Stimulated activated CD8-positive, alpha-beta memory T cell treated with anti-CD3 and anti-CD28 coated beads, Interleukin-7, amount 100 ng/mL, for 1 hour (primary cell): ENCODE measurements around the gene GRK5.
"Not testable (repeated sequence)": the region's sequence is repeated elsewhere in the genome, so short reads cannot be mapped to it uniquely, and the experiment has no call there.

Experiments used
- DNase-seq, 2 donors: peaks; one replicate each; pipeline ENCODE4 v3.0.0-alpha.2; 2020; ENCODE audit warnings: low read depth in 2 of 2

GRK5 gene

DNA sequence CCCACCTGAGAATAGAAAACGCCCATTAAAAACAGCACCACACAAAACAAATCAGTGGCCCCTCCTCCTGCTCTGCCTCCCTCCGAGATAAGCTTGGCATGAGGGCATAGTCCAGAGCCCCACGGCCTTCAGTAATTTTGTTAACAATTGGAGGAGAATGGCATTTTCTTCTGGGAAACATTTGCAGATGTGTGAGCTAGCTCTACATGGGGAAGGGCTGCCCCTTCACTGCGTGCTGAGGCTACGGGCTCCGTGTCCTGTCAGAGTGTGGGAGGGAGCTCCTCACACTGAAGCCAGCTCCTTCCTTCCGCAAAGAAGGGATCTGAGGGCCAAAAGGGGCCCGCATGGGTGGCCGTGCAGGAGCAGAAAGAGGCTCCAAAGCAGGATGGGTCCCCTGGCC, 15.2 kb downstream of the GRK5 start:
- DNase-seq: no peak

DNA sequence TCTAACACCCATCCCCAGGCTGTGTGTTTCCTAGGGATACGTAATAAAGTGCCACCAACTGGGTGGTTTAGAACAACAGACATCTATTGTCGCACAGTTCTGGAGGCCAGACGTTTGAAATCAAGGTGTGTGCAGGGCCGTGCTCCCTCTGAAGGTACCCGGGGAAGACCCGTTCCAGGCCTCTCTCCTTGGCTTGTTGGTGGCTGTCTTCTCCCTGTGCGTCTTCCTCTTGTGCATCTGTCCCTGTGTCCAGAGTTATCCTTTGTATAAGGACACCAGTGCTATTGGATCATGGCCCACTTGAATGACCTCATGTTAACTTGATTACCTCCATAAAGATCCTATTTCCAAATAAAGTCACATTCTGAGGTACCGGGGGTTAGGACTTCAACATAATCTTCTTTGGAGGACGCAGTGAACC, 15.6 kb downstream of the GRK5 start:
- no peak for DNase-seq

DNA sequence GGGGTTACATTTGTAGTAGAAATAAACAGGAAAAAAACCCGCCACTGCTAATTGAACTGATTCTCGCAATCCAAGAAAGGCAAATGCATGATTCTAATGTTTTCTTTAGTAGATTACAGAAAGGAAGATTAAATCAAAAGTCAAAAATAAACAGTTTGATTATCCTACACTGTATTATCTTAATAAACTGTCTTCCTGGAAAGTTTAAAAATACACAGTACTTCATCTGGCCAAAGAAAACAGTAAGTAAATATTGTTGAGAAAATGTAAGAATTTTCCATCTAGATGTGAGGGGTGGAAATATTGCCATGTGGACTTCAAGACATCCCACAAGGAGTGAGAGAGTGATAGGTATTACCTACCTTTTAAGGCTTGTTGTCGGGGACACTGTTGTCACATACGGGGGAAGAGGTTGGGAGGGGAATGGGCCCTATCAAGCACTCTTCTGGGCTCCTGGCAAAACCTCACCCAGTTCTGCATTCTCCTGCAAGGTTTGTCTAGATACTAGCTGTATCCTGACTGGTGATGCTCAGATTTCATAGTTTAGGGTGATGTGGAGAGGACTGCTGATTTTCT, 17.8 kb downstream of the GRK5 start:
- no peak for DNase-seq

- no peak for DNase-seq
Observed at GRCh38 chr10:119227825-119228224, 20.5 kb downstream of the GRK5 start.

DNA sequence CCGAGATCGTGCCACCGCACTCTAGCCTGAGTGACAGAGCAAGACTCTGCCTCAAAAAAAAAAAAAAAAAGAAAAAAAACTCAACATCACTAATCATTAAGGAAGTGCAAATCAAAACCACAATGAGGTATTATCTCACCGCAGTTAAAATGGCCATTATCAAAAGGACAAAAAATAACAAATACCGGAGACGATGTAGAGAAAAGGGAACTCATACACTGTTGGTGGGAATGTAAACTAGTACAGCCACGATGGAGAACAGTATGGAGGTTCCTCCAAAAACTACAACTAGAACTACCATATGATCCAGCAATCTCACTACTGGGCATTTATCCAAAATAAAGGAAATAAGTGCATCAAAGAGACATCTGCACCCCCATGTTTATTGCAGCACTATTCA, 24.3 kb downstream of the GRK5 start:
- no peak for DNase-seq

DNA sequence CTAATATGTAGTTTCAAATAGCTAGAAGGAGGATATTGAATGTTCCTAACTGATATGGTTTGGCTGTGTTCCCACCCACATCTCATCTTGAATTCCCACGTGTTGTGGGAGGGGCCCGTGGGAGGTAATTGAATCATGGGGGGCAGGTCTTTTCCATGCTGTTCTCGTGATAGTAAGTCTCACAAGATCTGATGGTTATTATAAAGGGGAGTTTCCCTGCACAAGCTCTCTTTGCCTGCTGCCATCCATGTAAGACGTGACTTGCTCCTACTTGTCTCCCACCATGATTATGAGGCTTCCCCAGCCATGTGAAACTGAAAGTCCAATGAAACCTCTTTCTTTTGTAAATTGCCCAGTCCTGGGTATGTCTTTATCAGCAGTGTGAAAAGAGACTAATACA, 25.1 kb downstream of the GRK5 start:
- DNase-seq: not testable (repeated sequence)

DNA sequence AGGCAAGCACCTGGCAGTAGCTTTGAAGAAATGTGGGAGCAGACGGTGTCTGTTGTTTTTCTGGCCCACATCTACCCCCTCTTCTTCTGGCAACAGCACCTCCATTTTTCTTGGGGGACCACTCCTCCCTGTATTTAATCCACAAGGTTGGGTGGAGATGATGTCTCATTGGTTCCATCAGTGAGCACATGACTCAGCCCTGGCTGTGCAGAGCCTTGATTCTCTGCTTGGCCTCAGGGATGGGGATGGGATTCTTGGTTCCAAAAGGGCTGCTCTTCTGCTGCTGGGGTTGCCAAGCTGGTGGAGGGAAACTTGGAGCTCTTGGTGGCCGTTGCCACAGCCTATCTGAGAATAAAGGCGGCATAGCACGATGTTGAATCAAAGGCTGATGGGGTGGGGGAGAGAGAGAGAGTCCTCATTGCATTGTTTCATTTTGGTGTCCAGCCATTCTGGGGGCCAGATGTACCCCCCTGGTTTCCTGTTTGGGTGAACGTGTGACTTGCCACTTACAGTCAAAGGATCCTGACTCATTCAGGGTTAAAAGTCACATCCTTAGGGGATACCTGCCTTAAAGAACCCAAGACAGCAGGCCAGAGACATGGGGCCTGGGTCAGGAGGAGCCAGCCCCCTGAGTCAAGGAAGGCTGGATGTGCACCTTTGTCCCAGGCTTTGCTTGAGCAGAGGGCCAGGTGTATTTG, 25.9 kb downstream of the GRK5 start:
- no peak for DNase-seq

DNA sequence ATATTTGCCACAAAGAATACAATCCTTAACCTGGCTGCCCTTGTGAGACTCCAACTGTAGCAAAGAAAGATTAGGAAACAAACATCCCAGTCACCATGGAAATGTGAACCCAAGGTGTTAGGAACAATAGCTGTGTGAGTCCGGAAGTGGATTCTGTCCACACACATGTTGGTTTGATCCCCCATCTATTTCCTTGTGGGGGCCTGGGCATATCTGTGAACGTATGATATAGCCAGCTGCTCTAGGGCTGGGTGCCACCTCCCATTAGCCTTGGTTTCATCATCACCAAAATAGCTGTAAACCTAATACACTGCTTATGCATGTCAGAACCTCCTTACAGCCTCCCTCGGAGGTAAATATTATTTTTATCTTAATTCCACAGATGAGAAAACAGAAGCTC, 26.4 kb downstream of the GRK5 start:
- DNase-seq: no peak

GRCh38 chr10:119235356-119235755, 28.0 kb downstream of the GRK5 start:
- no peak for DNase-seq

- no peak for DNase-seq
Observed at GRCh38 chr10:119237722-119238436, 30.5 kb downstream of the GRK5 start.

GRCh38 chr10:119238577-119238976, 31.2 kb downstream of the GRK5 start:
- no peak for DNase-seq

DNA sequence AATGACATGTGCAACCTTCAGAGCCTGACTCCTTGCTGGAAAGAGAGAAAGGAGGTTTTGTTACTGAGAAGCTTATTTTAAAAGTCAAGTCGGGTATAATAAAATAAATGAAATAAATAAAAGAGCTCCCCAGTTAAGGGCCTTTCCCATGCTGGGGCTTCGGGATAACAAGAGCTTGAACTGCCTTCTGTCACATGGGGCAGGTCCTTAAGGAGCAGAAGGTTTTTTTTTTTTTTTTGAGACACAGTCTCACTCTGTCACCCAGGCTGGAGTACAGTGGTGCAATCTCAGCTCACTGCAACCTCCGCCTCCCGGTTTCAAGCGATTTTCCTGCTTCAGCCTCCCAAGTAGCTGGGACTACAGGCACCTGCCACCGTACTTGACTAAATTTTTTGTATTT, 31.6 kb downstream of the GRK5 start:
- not testable (repeated sequence) for DNase-seq

DNA sequence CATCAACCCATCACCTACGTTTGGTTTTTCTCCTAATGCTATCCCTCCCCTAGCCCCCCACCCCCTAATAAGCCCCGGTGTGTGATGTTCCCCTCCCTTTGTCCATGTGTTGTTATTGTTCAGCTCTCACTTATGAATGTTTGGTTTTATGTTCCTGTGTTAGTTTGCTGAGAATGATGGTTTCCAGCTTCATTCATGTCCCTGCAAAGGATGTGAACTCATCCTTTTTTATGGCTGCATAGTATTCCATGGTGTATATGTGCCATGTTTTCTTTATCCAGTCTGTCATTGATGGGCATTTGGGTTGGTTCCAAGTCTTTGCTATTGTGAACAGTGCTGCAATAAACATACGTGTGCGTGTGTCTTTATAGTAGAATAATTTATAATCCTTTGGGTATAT, 32.3 kb downstream of the GRK5 start:
- DNase-seq: not testable (repeated sequence)

DNA sequence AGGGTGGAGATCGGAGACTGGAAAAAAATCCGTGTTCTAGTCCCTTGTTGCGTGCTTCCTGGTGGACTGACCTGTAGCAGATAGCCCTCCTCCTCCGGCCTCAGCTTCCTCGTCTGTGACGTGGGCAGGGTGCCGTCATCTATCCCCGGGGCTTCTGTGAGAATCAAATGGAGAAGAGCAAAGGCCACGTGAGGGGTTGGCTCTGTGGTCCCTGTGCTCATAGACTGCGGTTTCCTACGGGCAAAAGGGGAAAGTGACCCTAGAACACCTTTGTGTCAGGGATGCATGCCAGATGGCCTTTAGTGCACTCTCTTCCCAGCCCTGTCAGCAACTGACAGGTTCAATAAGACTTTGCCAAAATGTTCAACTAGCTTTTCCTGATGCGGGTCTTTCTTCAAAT, 33.7 kb downstream of the GRK5 start:
- no peak for DNase-seq

DNA sequence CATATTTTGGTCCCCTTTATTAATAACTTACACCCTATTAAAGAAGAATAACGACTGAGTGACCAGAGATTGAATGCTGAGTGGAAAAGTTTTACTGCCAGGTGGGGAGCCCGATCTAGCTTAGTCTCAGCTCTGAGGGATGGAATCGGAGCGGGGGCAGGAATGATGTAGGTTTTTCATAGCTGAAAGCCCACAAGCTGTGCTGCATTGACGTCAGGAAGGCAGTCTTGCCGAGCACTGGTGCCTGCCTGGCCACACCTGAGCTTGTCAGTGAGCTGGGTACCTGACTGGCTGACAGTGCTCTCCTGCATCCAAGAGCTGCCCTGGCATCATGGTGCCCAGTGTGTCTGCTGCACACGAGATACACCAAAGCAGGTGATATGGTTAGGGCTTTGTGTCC, 34.8 kb downstream of the GRK5 start:
- DNase-seq: no peak

- no peak for DNase-seq
Observed at GRCh38 chr10:119243488-119243887, 36.1 kb downstream of the GRK5 start.

DNA sequence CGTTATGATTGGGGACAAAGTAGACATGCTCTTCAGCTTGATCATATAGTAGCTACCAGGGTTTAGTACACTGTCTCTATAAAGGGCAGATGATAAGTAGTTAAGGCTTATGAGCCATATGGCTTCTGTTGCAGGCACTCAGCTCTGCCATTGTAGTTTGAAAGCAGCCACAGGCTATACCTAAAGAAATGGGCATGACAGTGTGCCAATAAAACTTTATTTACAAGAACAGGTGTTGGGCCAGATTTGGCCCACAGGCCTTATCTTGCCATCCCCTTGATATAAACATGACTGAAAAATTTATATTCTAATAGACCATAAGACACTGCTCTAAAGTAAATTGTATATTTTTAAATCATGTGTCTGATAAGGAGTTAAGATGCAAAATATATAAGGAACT, 36.6 kb downstream of the GRK5 start:
- no peak for DNase-seq

DNA sequence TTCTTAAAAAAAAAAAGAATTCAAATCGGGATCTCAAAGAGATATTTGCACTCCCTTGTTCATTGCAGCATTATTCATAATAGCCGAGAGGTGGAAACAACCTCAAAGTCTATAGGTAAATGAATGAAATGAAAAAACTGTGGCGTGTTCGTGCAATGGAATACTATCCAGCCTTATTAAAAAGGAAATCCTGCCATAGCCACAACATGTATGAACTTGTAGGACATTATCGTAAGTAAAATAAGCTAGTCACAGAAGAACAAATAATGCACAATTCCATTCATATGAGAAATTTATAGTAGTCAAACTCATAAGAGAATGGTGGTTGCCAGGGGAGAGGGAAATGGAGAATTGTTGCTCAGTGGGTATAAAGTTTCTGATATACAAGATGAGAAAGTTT, 37.9 kb downstream of the GRK5 start:
- DNase-seq: no peak

- no peak for DNase-seq
Observed at GRCh38 chr10:119246862-119247549, 39.6 kb downstream of the GRK5 start.

GRCh38 chr10:119247550-119247894, 40.2 kb downstream of the GRK5 start:
- DNase-seq: no peak

DNA sequence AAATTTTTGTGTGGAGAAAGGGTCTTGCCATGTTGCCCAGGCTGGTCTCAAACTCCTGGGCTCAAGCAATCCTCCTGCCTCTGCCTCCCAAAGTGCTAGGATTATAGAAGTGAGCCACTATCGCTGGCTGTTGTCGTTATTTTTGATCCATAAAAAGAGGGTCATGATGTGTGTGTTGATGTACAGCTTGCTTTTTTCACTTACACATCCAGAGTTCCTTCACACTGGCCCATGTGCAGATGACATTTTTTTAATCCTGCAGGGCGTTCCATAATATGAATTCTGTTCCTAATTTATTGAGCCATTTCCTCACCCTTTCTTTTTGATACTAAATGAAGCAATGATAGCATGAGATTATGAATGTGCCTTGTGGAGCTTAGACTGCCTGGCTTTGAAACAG, 40.8 kb downstream of the GRK5 start:
- DNase-seq: no peak

GRCh38 chr10:119248681-119249080, 41.3 kb downstream of the GRK5 start:
- DNase-seq: no peak
